ENCODE results near the gene BANP. TPM values are rescaled to one million over a fixed set of nuclear protein-coding genes. Genes with fewer than 3 reads are reported as not detected.

Gene BANP
- total RNA-seq, 1 donor from 2014 or later = 30.4 TPM

DNA sequence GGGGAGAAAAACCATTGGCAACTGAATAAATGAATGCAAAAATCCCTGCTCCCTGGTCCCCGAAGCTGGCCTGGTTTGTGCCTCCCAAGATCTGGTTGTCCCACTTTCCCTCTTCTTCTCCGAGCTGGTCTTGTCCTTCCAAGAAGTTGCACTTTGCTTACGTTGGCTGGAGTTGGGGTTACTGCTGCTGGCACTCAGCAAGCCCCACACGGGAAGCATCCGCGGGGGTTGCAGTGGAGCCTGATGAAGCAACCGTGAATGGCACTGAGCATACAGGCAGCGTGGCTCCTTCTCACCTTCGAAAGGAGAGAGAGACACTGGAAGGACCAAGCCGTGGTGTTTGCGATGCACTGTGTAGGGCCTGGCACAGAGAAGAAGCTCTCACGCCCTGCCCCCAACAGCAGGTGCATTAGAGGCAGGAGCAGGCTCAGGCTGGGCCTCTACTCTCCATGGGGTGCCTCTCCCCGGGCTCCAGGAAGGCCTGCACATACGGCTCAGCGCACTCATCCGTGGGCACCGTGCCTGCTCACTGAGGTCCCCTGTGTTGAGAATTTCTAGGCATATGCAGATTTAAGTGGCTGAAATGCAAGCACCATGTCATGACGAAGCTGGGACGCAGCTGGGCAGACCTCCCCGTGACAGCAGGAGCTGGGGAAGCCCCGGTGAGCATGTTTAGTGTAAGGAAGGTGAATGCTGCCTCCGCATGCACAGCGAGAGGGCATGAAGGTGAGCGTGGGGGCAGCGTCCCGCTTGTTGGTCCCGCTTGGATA is 27.0 kb upstream of the BANP start:
- Histone ChIP-seq H3K9me3 (ENCODE audit: low read depth) (no peaks in the 10 kb centered on the region), H3K79me2 (ENCODE audit: low read depth) (no peaks in the 10 kb centered on the region), H2AFZ (replicated peaks) (peak overlapping the region; percentile 26), H3F3A (ENCODE audit: low read depth) (no peaks in the 10 kb centered on the region), H3K36me3 (no peaks in the 10 kb centered on the region), H4K20me1 (ENCODE audit: low read depth) (no peaks in the 10 kb centered on the region), H3K27me3 (no peaks in the 10 kb centered on the region), H3K4me3 (no peak overlapping the region), H3K27ac (no peak overlapping the region), H3K4me1 (peaks cover 8% of the 10 kb centered on the region), H3K9ac (no peak overlapping the region), H3K4me2 (no peak overlapping the region)
- Mint-ChIP-seq H3K36me3 (no peaks in the 10 kb centered on the region), H3K27me3 (ENCODE audit: insufficient read depth, low read depth) (peaks cover 14% of the 10 kb centered on the region), H3K4me3 (no peak overlapping the region), H3K27ac (peak overlapping the region; percentile 94), H3K9me3 (no peaks in the 10 kb centered on the region), H3K4me1 (peaks cover 21% of the 10 kb centered on the region)
- TF ChIP-seq EZH2phosphoT487 (IDR thresholded peaks at IDR 0.05) = no peak
- DNase-seq (ENCODE audit: low spot score) = no peak

DNA sequence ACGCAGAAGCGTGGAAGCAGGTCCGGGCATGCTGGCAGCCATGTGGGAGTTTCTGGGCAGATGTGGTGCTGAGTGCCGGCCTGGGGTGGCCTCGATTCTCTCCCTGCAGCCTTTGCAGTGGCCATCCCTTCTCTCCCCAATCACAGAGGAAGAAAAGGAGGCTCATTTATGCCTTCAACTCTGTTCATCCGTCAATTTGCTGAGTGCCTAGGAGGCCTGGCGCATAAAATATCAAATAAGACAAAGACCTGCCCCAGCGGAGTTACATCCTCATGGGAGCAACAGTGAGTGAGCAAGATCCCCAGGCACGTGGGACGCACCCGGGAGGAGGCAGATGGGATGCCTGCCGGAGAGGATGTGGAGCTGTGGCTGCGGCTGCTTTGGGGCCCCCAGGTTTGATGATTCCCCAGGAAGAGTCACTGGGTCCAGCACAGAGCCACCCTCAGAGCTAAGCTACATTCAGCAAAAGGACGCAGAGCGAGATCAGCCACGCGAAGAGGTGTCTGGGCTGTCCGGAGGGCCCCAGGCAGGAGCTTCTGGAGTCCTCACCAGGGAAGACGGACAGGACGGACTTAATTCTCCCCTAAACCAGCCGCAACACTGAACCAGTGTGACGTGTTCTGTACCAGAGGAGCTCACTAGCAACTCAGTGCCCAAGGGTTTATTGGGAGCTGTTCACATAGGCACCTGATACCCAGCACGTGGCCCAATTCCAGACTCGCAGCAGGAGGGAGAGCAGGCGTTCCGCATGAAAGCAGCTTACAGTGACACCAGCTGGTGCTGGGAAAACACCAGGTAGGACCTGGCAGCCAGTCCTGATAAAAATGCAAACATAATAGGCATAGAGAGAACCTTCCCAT is 26.2 kb upstream of the BANP start:
- Histone ChIP-seq H3K9ac (no peak overlapping the region), H3F3A (ENCODE audit: low read depth) (no peaks in the 10 kb centered on the region), H3K27ac (no peak overlapping the region), H3K4me2 (no peak overlapping the region), H3K9me3 (ENCODE audit: low read depth) (no peaks in the 10 kb centered on the region), H2AFZ (replicated peaks) (peak overlapping the region; percentile 26), H3K4me1 (peaks cover 8% of the 10 kb centered on the region), H3K36me3 (no peaks in the 10 kb centered on the region), H4K20me1 (ENCODE audit: low read depth) (no peaks in the 10 kb centered on the region), H3K4me3 (no peak overlapping the region), H3K27me3 (no peaks in the 10 kb centered on the region), H3K79me2 (ENCODE audit: low read depth) (no peaks in the 10 kb centered on the region)
- no peak for DNase-seq (ENCODE audit: low spot score)
- Mint-ChIP-seq H3K9me3 (peaks cover 2% of the 10 kb centered on the region), H3K27me3 (ENCODE audit: insufficient read depth, low read depth) (peaks cover 16% of the 10 kb centered on the region), H3K4me3 (no peak overlapping the region), H3K36me3 (no peaks in the 10 kb centered on the region), H3K4me1 (peaks cover 24% of the 10 kb centered on the region), H3K27ac (peak overlapping the region; percentile 25)
- TF ChIP-seq EZH2phosphoT487 (IDR thresholded peaks at IDR 0.05) (no peak), EZH2 (IDR thresholded peaks at IDR 0.05) (no peak)
- TF ChIP-seq, protein P1, sequence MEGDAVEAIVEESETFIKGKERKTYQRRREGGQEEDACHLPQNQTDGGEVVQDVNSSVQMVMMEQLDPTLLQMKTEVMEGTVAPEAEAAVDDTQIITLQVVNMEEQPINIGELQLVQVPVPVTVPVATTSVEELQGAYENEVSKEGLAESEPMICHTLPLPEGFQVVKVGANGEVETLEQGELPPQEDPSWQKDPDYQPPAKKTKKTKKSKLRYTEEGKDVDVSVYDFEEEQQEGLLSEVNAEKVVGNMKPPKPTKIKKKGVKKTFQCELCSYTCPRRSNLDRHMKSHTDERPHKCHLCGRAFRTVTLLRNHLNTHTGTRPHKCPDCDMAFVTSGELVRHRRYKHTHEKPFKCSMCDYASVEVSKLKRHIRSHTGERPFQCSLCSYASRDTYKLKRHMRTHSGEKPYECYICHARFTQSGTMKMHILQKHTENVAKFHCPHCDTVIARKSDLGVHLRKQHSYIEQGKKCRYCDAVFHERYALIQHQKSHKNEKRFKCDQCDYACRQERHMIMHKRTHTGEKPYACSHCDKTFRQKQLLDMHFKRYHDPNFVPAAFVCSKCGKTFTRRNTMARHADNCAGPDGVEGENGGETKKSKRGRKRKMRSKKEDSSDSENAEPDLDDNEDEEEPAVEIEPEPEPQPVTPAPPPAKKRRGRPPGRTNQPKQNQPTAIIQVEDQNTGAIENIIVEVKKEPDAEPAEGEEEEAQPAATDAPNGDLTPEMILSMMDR (IDR thresholded peaks at IDR 0.05) = no peak

DNA sequence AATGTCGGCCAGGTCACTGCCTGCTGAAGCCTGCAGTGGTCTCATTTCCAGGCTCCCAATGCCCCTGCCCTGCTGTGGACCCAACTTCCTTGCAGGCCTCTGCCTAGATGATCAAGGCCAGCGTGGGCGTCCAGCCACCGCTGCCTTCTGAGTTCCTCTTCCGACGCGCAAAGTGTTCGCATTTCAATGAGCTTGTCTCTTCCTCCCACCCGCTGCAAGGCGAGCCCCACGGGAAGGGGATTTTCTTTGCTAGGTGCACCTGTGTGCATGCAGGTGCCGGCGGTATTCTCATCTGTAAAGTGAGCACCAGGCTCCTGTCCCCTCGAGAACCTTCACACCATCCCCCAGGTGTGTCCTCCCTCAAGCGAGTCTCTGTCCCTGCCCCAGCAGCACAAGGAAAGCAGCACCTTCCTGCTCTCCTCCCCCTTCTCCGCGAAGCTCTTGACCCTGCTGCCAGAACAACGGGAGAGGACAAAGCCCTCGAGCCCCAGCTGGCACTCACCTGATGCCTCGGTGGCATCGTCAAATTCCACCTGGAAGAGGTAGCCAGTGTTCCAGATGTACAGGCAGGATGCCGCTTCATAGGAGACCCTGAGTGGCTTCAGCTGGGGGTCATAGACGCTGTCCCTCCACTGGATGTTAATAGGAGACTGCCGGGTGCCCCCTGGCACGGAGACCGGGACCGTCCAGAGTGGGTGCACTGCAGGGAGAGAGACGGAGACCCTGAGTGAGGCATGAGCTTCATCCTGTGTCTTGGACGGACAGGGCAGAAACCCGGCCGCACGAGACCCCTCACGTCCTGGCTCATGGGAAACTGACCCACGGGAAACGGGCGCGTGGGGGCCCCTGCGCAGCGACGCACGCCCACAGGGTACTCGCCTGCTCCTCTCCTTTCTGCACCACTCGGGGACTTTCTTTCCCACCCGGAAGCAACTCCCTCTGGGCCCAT is 24.7 kb upstream of the BANP start:
- Mint-ChIP-seq H3K27me3 (ENCODE audit: insufficient read depth, low read depth) (peaks cover 16% of the 10 kb centered on the region), H3K36me3 (no peaks in the 10 kb centered on the region), H3K4me3 (no peak overlapping the region), H3K9me3 (peaks cover 2% of the 10 kb centered on the region), H3K27ac (peak overlapping the region; percentile 88), H3K4me1 (peaks cover 28% of the 10 kb centered on the region)
- H3K27ac ChIP-seq = no peak overlapping the region
- no peak overlapping the region for H3K9ac ChIP-seq
- H4K20me1 ChIP-seq (ENCODE audit: low read depth) = no peaks in the 10 kb centered on the region
- H3K9me3 ChIP-seq (ENCODE audit: low read depth) = no peaks in the 10 kb centered on the region
- H3K4me2 ChIP-seq = no peak overlapping the region
- H3F3A ChIP-seq (ENCODE audit: low read depth) = no peaks in the 10 kb centered on the region
- H3K4me1 ChIP-seq = peaks cover 8% of the 10 kb centered on the region
- no peaks in the 10 kb centered on the region for H3K79me2 ChIP-seq (ENCODE audit: low read depth)
- no peak for DNase-seq (ENCODE audit: low spot score)
- H3K36me3 ChIP-seq = no peaks in the 10 kb centered on the region
- no peak overlapping the region for H3K4me3 ChIP-seq
- H2AFZ ChIP-seq (replicated peaks) = no peak overlapping the region
- TF ChIP-seq EZH2 (IDR thresholded peaks at IDR 0.05) = no peak
- TF ChIP-seq, protein P1 (IDR thresholded peaks at IDR 0.05) = no peak
- no peaks in the 10 kb centered on the region for H3K27me3 ChIP-seq

Data from neural progenitor cell (in vitro differentiated cells).